ENCODE measurements around the gene NRARP. TPM values are rescaled to one million over a fixed set of nuclear protein-coding genes. Genes with fewer than 3 reads are reported as not detected.

NRARP gene
- total RNA-seq, 1 donor from 2014 or later: 20.7 TPM

GRCh38 chr9:137250329-137251193 is 51.5 kb downstream of the NRARP start:
- no peak overlapping the region for H3K4me2 ChIP-seq
- Mint-ChIP-seq H3K27ac (peak overlapping the region; percentile 84), H3K36me3 (no peaks in the 10 kb centered on the region), H3K4me1 (peaks cover 31% of the 10 kb centered on the region), H3K27me3 (ENCODE audit: insufficient read depth, low read depth) (peaks cover 3% of the 10 kb centered on the region), H3K9me3 (no peaks in the 10 kb centered on the region), H3K4me3 (peak overlapping the region; percentile 71)
- no peak overlapping the region for H3K4me3 ChIP-seq
- no peak overlapping the region for H3K9ac ChIP-seq
- peaks cover 5% of the 10 kb centered on the region for H4K20me1 ChIP-seq (ENCODE audit: low read depth)
- TF ChIP-seq, protein P1, sequence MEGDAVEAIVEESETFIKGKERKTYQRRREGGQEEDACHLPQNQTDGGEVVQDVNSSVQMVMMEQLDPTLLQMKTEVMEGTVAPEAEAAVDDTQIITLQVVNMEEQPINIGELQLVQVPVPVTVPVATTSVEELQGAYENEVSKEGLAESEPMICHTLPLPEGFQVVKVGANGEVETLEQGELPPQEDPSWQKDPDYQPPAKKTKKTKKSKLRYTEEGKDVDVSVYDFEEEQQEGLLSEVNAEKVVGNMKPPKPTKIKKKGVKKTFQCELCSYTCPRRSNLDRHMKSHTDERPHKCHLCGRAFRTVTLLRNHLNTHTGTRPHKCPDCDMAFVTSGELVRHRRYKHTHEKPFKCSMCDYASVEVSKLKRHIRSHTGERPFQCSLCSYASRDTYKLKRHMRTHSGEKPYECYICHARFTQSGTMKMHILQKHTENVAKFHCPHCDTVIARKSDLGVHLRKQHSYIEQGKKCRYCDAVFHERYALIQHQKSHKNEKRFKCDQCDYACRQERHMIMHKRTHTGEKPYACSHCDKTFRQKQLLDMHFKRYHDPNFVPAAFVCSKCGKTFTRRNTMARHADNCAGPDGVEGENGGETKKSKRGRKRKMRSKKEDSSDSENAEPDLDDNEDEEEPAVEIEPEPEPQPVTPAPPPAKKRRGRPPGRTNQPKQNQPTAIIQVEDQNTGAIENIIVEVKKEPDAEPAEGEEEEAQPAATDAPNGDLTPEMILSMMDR (IDR thresholded peaks at IDR 0.05): no peak
- no peak for TF ChIP-seq EZH2 (IDR thresholded peaks at IDR 0.05)
- TF ChIP-seq EZH2phosphoT487 (IDR thresholded peaks at IDR 0.05): no peak
- H3K27me3 ChIP-seq: peaks cover 6% of the 10 kb centered on the region
- no peak for DNase-seq (ENCODE audit: low spot score)
- H2AFZ ChIP-seq (replicated peaks): no peak overlapping the region
- H3K79me2 ChIP-seq (ENCODE audit: low read depth): peaks cover 3% of the 10 kb centered on the region
- H3F3A ChIP-seq (ENCODE audit: low read depth): peaks cover 10% of the 10 kb centered on the region
- no peak overlapping the region for H3K27ac ChIP-seq
- H3K9me3 ChIP-seq (ENCODE audit: low read depth): no peaks in the 10 kb centered on the region
- H3K36me3 ChIP-seq: no peaks in the 10 kb centered on the region
- peaks cover 25% of the 10 kb centered on the region for H3K4me1 ChIP-seq

Other genes with a start within 250 kb of the NRARP start
- not detected in 2 replicates for gene ENTPD2, start 248.2 kb downstream of the NRARP start, total RNA-seq (ENCODE audit: low replicate concordance)
- 5.7 and 27.7 TPM in 2 replicates for gene SAPCD2, start 231.7 kb downstream of the NRARP start, total RNA-seq (ENCODE audit: low replicate concordance)
- gene UAP1L1, start 224.8 kb downstream of the NRARP start, total RNA-seq (ENCODE audit: low replicate concordance): 0.12 and 0.51 TPM in 2 replicates
- gene MAN1B1, start 215.3 kb downstream of the NRARP start, total RNA-seq (ENCODE audit: low replicate concordance): 24.6 and 43.5 TPM in 2 replicates
- 2.6 and 24.3 TPM in 2 replicates for gene DPP7, start 187.5 kb downstream of the NRARP start, total RNA-seq (ENCODE audit: low replicate concordance)
- 0.03 TPM in 1 of 2 replicates, not detected in the other for gene GRIN1, start 163.1 kb downstream of the NRARP start, total RNA-seq (ENCODE audit: low replicate concordance)
- 0.59 TPM in 1 of 2 replicates, not detected in the other for gene LRRC26, start 132.2 kb downstream of the NRARP start, total RNA-seq (ENCODE audit: low replicate concordance)
- not detected in 2 replicates for gene TMEM210, start 130.2 kb downstream of the NRARP start, total RNA-seq (ENCODE audit: low replicate concordance)
- 18.9 and 30.9 TPM in 2 replicates for gene ANAPC2, start 113.7 kb downstream of the NRARP start, total RNA-seq (ENCODE audit: low replicate concordance)
- gene SSNA1, start 113.6 kb downstream of the NRARP start, total RNA-seq (ENCODE audit: low replicate concordance): 27.9 and 69.8 TPM in 2 replicates
- 3.4 and 9.1 TPM in 2 replicates for gene TPRN, start 101.5 kb downstream of the NRARP start, total RNA-seq (ENCODE audit: low replicate concordance)
- gene TMEM203, start 96.6 kb downstream of the NRARP start, total RNA-seq (ENCODE audit: low replicate concordance): 21.6 and 43.7 TPM in 2 replicates
- 5.1 and 20.5 TPM in 2 replicates for gene NDOR1, start 96.6 kb downstream of the NRARP start, total RNA-seq (ENCODE audit: low replicate concordance)
- 0.77 and 0.84 TPM in 2 replicates for gene RNF208, start 80.0 kb downstream of the NRARP start, total RNA-seq (ENCODE audit: low replicate concordance)
- gene CYSRT1, start 77.1 kb downstream of the NRARP start, total RNA-seq (ENCODE audit: low replicate concordance): 0.56 TPM in 1 of 2 replicates, not detected in the other
- gene RNF224, start 74.8 kb downstream of the NRARP start, total RNA-seq (ENCODE audit: low replicate concordance): not detected in 2 replicates
- gene SLC34A3, start 71.4 kb downstream of the NRARP start, total RNA-seq (ENCODE audit: low replicate concordance): not detected in 2 replicates
- gene TUBB4B, start 61.0 kb downstream of the NRARP start, total RNA-seq (ENCODE audit: low replicate concordance): 183 and 367 TPM in 2 replicates
- not detected in 2 replicates for gene STPG3, start 51.0 kb downstream of the NRARP start, total RNA-seq (ENCODE audit: low replicate concordance)
- gene NELFB, start 46.9 kb downstream of the NRARP start, total RNA-seq (ENCODE audit: low replicate concordance): 35.2 and 76.1 TPM in 2 replicates
- gene TOR4A, start 24.5 kb downstream of the NRARP start, total RNA-seq (ENCODE audit: low replicate concordance): 0.39 and 2.8 TPM in 2 replicates
- 4.7 and 25.1 TPM in 2 replicates for gene EXD3, start 120.9 kb upstream of the NRARP start, total RNA-seq (ENCODE audit: low replicate concordance)
- gene NOXA1, start 121.1 kb upstream of the NRARP start, total RNA-seq (ENCODE audit: low replicate concordance): 0.39 and 0.65 TPM in 2 replicates
- gene ENTPD8, start 139.1 kb upstream of the NRARP start, total RNA-seq (ENCODE audit: low replicate concordance): not detected in 2 replicates
- gene NSMF, start 157.1 kb upstream of the NRARP start, total RNA-seq (ENCODE audit: low replicate concordance): 17.1 and 62.0 TPM in 2 replicates
- gene PNPLA7, start 248.1 kb upstream of the NRARP start, total RNA-seq (ENCODE audit: low replicate concordance): 0.13 and 0.31 TPM in 2 replicates
- gene MRPL41, start 249.6 kb upstream of the NRARP start, total RNA-seq (ENCODE audit: low replicate concordance): 10.3 and 36.9 TPM in 2 replicates

Measured in neural progenitor cell (in vitro differentiated cells).